ENCODE data around the gene THAP7. TPM values are rescaled to one million over a fixed set of nuclear protein-coding genes. Genes with fewer than 3 reads are reported as not detected.

Gene THAP7
- total and polyA plus RNA-seq, 3 donors from 2014 or later: 60.6 to 96.5 (median 75.8) TPM

DNA sequence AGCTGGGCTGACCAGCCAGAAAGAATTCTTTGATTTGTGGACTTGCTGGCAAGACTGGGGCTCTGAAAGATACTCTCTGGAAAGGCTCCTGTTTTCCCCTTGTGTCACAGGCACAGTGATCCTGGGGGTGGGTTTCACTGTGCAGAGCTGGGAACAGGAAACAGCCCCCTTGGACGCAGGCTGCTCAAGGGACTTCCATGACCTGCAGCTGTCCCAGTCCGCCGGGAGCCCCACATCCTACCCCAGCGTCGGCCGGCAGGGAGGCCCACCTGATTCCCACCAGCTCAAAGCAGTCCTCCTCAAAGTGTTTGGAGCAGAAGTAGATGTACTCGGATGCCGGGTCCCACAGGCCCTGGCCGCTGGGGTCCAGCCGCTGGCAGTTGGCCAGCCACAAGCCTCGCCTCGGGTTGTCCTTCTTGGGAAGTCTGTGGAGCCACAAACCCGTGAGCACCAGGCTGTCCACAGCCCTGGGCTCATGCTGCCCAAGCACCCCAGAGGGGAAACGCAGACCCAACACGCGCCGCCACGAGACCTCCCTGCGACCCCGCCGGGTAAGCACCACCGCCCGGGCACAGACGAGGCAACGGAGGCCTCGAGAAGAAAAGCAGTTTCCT, 824 bp downstream of the THAP7 start:
- no peak for DNase-seq
- no peaks in the 10 kb centered on the region for H3K27me3 ChIP-seq
- H3K27ac ChIP-seq: peak overlapping the region; percentile 94
- peak overlapping the region; percentile 69 to 85 for H3K4me3 ChIP-seq
- H3K4me1 ChIP-seq: peaks cover 21% of the 10 kb centered on the region
- H3K36me3 ChIP-seq (ENCODE audit: low read depth, missing control alignments): no peaks in the 10 kb centered on the region
- TF ChIP-seq, protein P1, sequence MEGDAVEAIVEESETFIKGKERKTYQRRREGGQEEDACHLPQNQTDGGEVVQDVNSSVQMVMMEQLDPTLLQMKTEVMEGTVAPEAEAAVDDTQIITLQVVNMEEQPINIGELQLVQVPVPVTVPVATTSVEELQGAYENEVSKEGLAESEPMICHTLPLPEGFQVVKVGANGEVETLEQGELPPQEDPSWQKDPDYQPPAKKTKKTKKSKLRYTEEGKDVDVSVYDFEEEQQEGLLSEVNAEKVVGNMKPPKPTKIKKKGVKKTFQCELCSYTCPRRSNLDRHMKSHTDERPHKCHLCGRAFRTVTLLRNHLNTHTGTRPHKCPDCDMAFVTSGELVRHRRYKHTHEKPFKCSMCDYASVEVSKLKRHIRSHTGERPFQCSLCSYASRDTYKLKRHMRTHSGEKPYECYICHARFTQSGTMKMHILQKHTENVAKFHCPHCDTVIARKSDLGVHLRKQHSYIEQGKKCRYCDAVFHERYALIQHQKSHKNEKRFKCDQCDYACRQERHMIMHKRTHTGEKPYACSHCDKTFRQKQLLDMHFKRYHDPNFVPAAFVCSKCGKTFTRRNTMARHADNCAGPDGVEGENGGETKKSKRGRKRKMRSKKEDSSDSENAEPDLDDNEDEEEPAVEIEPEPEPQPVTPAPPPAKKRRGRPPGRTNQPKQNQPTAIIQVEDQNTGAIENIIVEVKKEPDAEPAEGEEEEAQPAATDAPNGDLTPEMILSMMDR (IDR thresholded peaks at IDR 0.05): no peak
- no peak for TF ChIP-seq POLR2A (IDR thresholded peaks at IDR 0.05)
- intact Hi-C loops (cut with DNase I; ENCODE audit: low total_unique reads): no loop called here
- 0% methylated on average over 26 of the region's 26 CpGs; no CpG with 5 or more reads in 1 of the 2 donors for WGBS, 2 donors
- no peaks in the 10 kb centered on the region for H3K9me3 ChIP-seq

DNA sequence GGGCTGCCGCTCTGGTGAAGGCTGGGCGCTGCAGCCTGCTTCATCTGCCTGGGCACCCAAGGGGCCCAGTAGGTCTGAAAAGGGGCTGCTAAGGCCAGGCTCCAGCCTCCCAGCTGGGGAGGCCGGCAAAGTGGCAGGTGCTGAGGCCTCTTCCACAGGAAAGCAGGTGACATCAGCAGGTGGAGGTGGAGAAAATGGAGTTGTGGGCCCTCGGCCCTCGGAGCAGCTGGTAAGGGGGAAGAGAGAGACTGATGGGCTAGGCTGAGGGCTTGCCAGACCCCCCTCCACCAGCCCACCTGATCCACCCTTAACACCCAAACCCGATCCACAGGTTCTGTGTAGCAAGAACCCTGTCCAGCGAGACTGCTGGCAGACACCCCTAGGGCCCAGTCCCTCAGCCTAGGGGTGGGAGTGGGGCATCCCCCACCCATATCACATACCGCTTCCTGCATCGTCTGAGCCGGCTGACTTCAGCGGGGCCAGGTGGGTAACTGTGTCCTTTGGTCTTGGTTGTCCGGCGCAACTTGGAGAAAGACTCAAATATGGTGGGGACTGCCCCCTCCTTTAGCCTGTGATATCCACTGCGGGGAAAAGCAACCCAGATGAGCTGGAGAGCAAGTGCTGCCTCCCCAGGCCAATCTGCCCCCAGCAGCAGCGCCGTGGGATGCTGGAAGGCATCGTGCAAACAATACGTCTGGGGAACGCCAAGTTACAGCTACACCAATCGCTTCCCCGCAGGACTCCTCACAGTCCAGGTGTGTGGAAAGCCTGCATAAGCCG, 1.5 kb downstream of the THAP7 start:
- DNase-seq: no peak
- Histone ChIP-seq H3K27ac (peak overlapping the region in 1 of 2 donors; percentile 94), H3K4me1 (peaks cover 21% of the 10 kb centered on the region), H3K9me3 (no peaks in the 10 kb centered on the region), H3K36me3 (ENCODE audit: low read depth, missing control alignments) (no peaks in the 10 kb centered on the region), H3K27me3 (no peaks in the 10 kb centered on the region), H3K4me3 (peak overlapping the region; percentile 69 to 85)
- TF ChIP-seq, protein P1 (IDR thresholded peaks at IDR 0.05): no peak
- no peak for TF ChIP-seq POLR2A (IDR thresholded peaks at IDR 0.05)
- WGBS, 2 donors: 24 to 46% methylated on average over 16 to 22 of the region's 22 CpGs
- intact Hi-C loops (cut with DNase I; ENCODE audit: low total_unique reads): no loop called here

DNA sequence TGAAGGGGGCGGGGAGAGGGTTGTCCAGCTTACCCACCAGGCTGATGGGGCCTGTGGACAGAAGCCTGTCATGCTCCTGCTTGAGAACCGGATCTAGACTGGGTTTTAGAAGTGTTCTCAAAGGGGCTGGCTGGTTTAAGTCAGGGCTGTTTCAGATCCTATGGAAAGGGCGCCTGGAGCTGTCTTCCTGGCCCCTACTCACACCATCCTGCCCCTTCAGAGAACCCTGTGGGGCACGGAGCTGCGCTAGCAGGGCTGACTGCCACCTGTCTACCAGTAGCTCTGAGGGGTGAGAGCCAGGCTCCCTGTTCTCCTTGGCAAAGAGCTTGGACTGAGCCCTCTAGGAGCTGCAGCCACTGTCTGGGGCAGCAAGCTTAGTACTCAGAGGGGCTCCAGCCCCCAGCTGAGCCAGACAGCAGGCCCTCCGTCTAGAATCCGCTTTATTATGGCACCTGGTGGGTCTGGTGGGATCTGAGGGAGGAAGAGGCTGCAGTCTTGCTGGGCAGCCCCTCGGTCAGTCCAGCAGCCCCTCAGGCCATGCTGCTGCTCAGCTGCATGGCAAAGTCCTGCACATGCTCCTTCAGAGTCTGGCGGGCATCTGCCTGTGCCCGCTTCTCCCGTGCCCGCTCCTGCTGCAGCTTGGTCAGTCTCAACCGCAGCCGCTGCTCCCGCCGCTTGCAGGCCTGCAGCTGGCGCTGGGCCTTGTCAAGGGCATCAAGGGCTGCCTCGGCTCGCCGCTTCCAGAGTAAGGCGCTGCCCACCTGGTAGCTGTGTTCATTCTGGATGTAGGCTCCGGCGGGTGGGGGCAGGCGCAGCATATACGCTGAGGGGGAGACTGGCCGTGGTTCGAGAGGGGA, 2.3 kb downstream of the THAP7 start:
- no peaks in the 10 kb centered on the region for H3K9me3 ChIP-seq
- intact Hi-C loops (cut with DNase I; ENCODE audit: low total_unique reads): no loop called here
- WGBS, 2 donors: 85 to 89% methylated on average over 9 to 27 of the region's 27 CpGs
- DNase-seq: no peak
- no peak overlapping the region for H3K4me3 ChIP-seq
- H3K27ac ChIP-seq: peak overlapping the region in 1 of 2 donors; percentile 94
- no peaks in the 10 kb centered on the region for H3K36me3 ChIP-seq (ENCODE audit: low read depth, missing control alignments)
- peaks cover 21% of the 10 kb centered on the region for H3K4me1 ChIP-seq
- H3K27me3 ChIP-seq: no peaks in the 10 kb centered on the region
- TF ChIP-seq, protein P1 (IDR thresholded peaks at IDR 0.05): no peak
- no peak for TF ChIP-seq POLR2A (IDR thresholded peaks at IDR 0.05)

DNA sequence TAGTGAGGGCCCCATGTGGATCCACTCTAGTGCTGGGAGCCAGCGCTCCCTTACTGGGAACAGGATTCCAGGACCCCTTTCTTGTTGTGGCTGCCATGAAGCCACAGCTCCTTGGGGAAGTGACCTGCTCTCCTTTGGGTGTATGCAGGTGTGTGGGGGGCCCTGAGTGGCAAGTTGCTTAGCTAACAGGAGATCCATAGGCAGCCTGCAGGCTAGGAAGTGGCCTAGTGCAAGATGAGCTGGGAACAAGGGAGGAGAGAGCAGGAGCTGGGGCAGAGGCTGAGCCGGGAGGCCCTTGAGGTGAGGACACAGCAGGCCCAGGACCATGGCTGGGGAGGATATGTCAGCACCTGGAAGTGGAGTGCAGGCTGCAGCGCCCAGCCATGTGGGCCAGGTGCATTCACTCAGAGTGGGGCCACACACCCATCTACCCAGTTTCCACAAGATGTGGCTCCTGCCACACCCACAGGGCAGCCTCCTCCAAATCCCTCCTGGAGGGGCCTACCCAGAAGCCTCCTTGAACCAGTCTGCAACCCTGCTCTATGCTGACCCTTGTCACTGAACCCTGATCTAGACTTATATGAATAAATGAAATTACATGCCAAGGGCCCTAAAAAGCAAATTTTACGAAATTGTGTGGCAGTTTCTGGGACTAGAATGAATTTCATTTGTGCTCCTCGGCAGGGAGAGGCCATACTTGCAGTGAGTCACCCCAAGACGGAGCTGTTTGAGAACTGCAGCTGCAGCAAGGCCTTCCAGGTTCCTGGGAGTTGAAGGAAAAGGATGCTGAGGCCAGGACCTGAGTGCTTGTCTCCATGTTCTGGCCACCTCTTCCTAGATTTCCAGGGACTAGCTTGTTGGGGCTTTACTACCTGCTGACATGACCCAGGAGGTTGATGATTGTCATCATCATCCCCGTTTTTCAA, 3.2 kb downstream of the THAP7 start:
- no peak for DNase-seq
- TF ChIP-seq, protein P1 (IDR thresholded peaks at IDR 0.05): no peak
- no peak for TF ChIP-seq POLR2A (IDR thresholded peaks at IDR 0.05)
- Histone ChIP-seq H3K27me3 (no peaks in the 10 kb centered on the region), H3K27ac (no peak overlapping the region), H3K4me3 (no peak overlapping the region), H3K9me3 (no peaks in the 10 kb centered on the region), H3K36me3 (ENCODE audit: low read depth, missing control alignments) (no peaks in the 10 kb centered on the region), H3K4me1 (peaks cover 18% of the 10 kb centered on the region)
- WGBS, 2 donors: 57 to 68% methylated on average over 6 to 7 of the region's 7 CpGs
- intact Hi-C loops (cut with DNase I; ENCODE audit: low total_unique reads): no loop called here
